Dendritic cell treated with granulocyte-macrophage colony-stimulating factor and Interleukin-4, amounts not matched to agents 40 ng/mL and 50 ng/mL, for 4 days (primary cell): ENCODE results near the gene CORO1C.
"Not testable (repeated sequence)": the region's sequence is repeated elsewhere in the genome, so short reads cannot be mapped to it uniquely, and the experiment has no call there.

Source experiments
- H3K27ac Mint-ChIP-seq: one replicate; pipeline ENCODE4 v1.8.0; 2022; ENCODE audit warnings: mild to moderate bottlenecking, mixed read lengths
- H3K27me3 Mint-ChIP-seq: one replicate; pipeline ENCODE4 v1.8.0; 2022; ENCODE audit warnings: mild to moderate bottlenecking, mixed read lengths
- H3K36me3 Mint-ChIP-seq: one replicate; pipeline ENCODE4 v1.8.0; 2022; ENCODE audit warnings: low read depth, mixed read lengths
- H3K4me1 Mint-ChIP-seq: one replicate; pipeline ENCODE4 v1.8.0; 2022; ENCODE audit warnings: low read depth, mixed read lengths
- H3K4me3 Mint-ChIP-seq: one replicate; pipeline ENCODE4 v1.8.0; 2022; ENCODE audit warnings: mild to moderate bottlenecking, moderate library complexity, mixed read lengths
- H3K9me3 Mint-ChIP-seq: one replicate; pipeline ENCODE4 v1.8.0; 2022; ENCODE audit warnings: mixed read lengths
- intact Hi-C: fragments of 100-400 bp; cut with micrococcal nuclease; formaldehyde crosslinking; loops from one replicate; pipeline ENCODE4 v1.15.0; 2022

Gene CORO1C

GRCh38 chr12:108637222-108637971, 93.9 kb downstream of the CORO1C start:
- Mint-ChIP-seq H3K9me3 (no peaks in the 10 kb centered on the region), H3K36me3 (peaks cover 35% of the 10 kb centered on the region), H3K4me1 (peaks cover 85% of the 10 kb centered on the region), H3K4me3 (peak overlapping the region; percentile 13), H3K27me3 (no peaks in the 10 kb centered on the region), H3K27ac (peak overlapping the region; percentile 95)
- intact Hi-C loops: no loop called here

GRCh38 chr12:108635997-108636808, 95.1 kb downstream of the CORO1C start:
- peak overlapping the region; percentile 23 for H3K4me3 Mint-ChIP-seq
- H3K27me3 Mint-ChIP-seq: no peaks in the 10 kb centered on the region
- peak overlapping the region; percentile 95 for H3K27ac Mint-ChIP-seq
- intact Hi-C loops: loop anchor here (2.0 kb wide), 1 partner anchor 17 kb away; no protein-coding TSS in a partner anchor
- peaks cover 35% of the 10 kb centered on the region for H3K36me3 Mint-ChIP-seq
- H3K4me1 Mint-ChIP-seq: peaks cover 85% of the 10 kb centered on the region
- no peaks in the 10 kb centered on the region for H3K9me3 Mint-ChIP-seq

GRCh38 chr12:108635201-108635996, 95.9 kb downstream of the CORO1C start:
- Mint-ChIP-seq H3K9me3 (no peaks in the 10 kb centered on the region), H3K36me3 (peaks cover 43% of the 10 kb centered on the region), H3K27me3 (no peaks in the 10 kb centered on the region), H3K27ac (peak overlapping the region; percentile 95), H3K4me3 (peak overlapping the region; percentile 33), H3K4me1 (peaks cover 85% of the 10 kb centered on the region)
- intact Hi-C loops: loop anchor here (2.0 kb wide), 1 partner anchor 17 kb away; no protein-coding TSS in a partner anchor

- Mint-ChIP-seq H3K27ac (peak overlapping the region; percentile 95), H3K27me3 (no peaks in the 10 kb centered on the region), H3K4me1 (peaks cover 83% of the 10 kb centered on the region), H3K36me3 (peaks cover 44% of the 10 kb centered on the region), H3K4me3 (peak overlapping the region; percentile 33), H3K9me3 (no peaks in the 10 kb centered on the region)
- intact Hi-C loops: loop anchor here (2.0 to 5.0 kb wide), 2 partner anchors 16 to 72 kb away; partner anchors contain the start of genes ISCU and SART3
These were observed 97.0 kb downstream of the CORO1C start for GRCh38 chr12:108634341-108634751.

- Mint-ChIP-seq H3K27me3 (no peaks in the 10 kb centered on the region), H3K9me3 (no peaks in the 10 kb centered on the region), H3K4me1 (peaks cover 81% of the 10 kb centered on the region), H3K36me3 (peaks cover 47% of the 10 kb centered on the region), H3K4me3 (peak within 1 kb of the TSS; percentile 89), H3K27ac (peak within 1 kb of the TSS; percentile 95)
- intact Hi-C loops: loop anchor here (2.0 to 5.0 kb wide), 2 partner anchors 15 to 71 kb away; partner anchors contain the start of genes ISCU and SART3
These were observed 97.6 kb downstream of the CORO1C start, which contains the start of gene SELPLG for GRCh38 chr12:108633534-108634248. TSS of gene SELPLG (minus strand) at chr12:108633894. CDS start at chr12:108624307, 9,587 bp downstream.

GRCh38 chr12:108633081-108633533, 98.2 kb downstream of the CORO1C start:
- Mint-ChIP-seq H3K27me3 (no peaks in the 10 kb centered on the region), H3K9me3 (no peaks in the 10 kb centered on the region), H3K27ac (peak overlapping the region; percentile 95), H3K36me3 (peaks cover 53% of the 10 kb centered on the region), H3K4me1 (peaks cover 79% of the 10 kb centered on the region), H3K4me3 (peak overlapping the region; percentile 89)
- intact Hi-C loops: loop anchor here (5.0 kb wide), 1 partner anchor 71 kb away; the partner anchor contains the start of genes ISCU and SART3

GRCh38 chr12:108631261-108631660, 100.1 kb downstream of the CORO1C start:
- intact Hi-C loops: loop anchor here (5.0 kb wide), 1 partner anchor 69 kb away; the partner anchor contains the start of genes ISCU and SART3
- peaks cover 71% of the 10 kb centered on the region for H3K36me3 Mint-ChIP-seq
- H3K27ac Mint-ChIP-seq: peak overlapping the region; percentile 95
- not testable (repeated sequence) for H3K9me3 Mint-ChIP-seq, H3K27me3 Mint-ChIP-seq
- H3K4me3 Mint-ChIP-seq: peak overlapping the region; percentile 89
- H3K4me1 Mint-ChIP-seq: peaks cover 75% of the 10 kb centered on the region

GRCh38 chr12:108630481-108631207, 100.7 kb downstream of the CORO1C start:
- H3K36me3 Mint-ChIP-seq: peaks cover 77% of the 10 kb centered on the region

GRCh38 chr12:108629824-108630476, 101.4 kb downstream of the CORO1C start:
- H3K4me1 Mint-ChIP-seq: peaks cover 71% of the 10 kb centered on the region
- intact Hi-C loops: loop anchor here (2.0 to 5.0 kb wide), 2 partner anchors 13 to 68 kb away; partner anchors contain the start of genes ISCU and SART3

More at GRCh38 chr12:108630481-108631207, 100.7 kb downstream of the CORO1C start:
- intact Hi-C loops: loop anchor here (5.0 kb wide), 1 partner anchor 68 kb away; the partner anchor contains the start of genes ISCU and SART3
- Mint-ChIP-seq H3K27me3 (no peaks in the 10 kb centered on the region), H3K27ac (peak overlapping the region; percentile 95), H3K4me1 (peaks cover 71% of the 10 kb centered on the region), H3K4me3 (peak overlapping the region; percentile 89), H3K9me3 (no peaks in the 10 kb centered on the region)

GRCh38 chr12:108629151-108629550, 102.2 kb downstream of the CORO1C start:
- no peaks in the 10 kb centered on the region for H3K27me3 Mint-ChIP-seq
- H3K36me3 Mint-ChIP-seq: peaks cover 92% of the 10 kb centered on the region
- no peaks in the 10 kb centered on the region for H3K9me3 Mint-ChIP-seq
- intact Hi-C loops: loop anchor here (2.0 kb wide), 1 partner anchor 14 kb away; no protein-coding TSS in a partner anchor
- peak overlapping the region; percentile 89 for H3K4me3 Mint-ChIP-seq
- peak overlapping the region; percentile 95 for H3K27ac Mint-ChIP-seq
- peaks cover 66% of the 10 kb centered on the region for H3K4me1 Mint-ChIP-seq

More at GRCh38 chr12:108629824-108630476, 101.4 kb downstream of the CORO1C start:
- peak overlapping the region; percentile 95 for H3K27ac Mint-ChIP-seq
- no peaks in the 10 kb centered on the region for H3K9me3 Mint-ChIP-seq
- peak overlapping the region; percentile 89 for H3K4me3 Mint-ChIP-seq
- H3K36me3 Mint-ChIP-seq: peaks cover 84% of the 10 kb centered on the region
- H3K27me3 Mint-ChIP-seq: no peaks in the 10 kb centered on the region

GRCh38 chr12:108627134-108627920, 104.0 kb downstream of the CORO1C start:
- intact Hi-C loops: no loop called here
- peaks cover 98% of the 10 kb centered on the region for H3K36me3 Mint-ChIP-seq
- peaks cover 79% of the 10 kb centered on the region for H3K4me1 Mint-ChIP-seq
- no peaks in the 10 kb centered on the region for H3K9me3 Mint-ChIP-seq
- peak overlapping the region; percentile 9 for H3K4me3 Mint-ChIP-seq
- no peaks in the 10 kb centered on the region for H3K27me3 Mint-ChIP-seq
- H3K27ac Mint-ChIP-seq: peak overlapping the region; percentile 95
